Suppressor macrophage treated with lipopolysaccharide for 4 hours (primary cell): ENCODE data around the gene DECR2.

Experiments
- DNase-seq: peaks from one replicate; pipeline ENCODE4 v3.0.0-alpha.2; 2020

Gene DECR2

GRCh38 chr16:450785-451512, 49.3 kb downstream of the DECR2 start:
- no peak for DNase-seq

- DNase-seq, result no peak
Observed at GRCh38 chr16:454397-454940, 52.8 kb downstream of the DECR2 start.

- no peak for DNase-seq
Observed at GRCh38 chr16:455453-455852, 53.8 kb downstream of the DECR2 start.

- no peak for DNase-seq
Observed at GRCh38 chr16:456891-457483, 55.3 kb downstream of the DECR2 start.

- DNase-seq, result no peak
Observed at GRCh38 chr16:457732-458400, 56.2 kb downstream of the DECR2 start.

GRCh38 chr16:459761-460160, 58.1 kb downstream of the DECR2 start:
- DNase-seq, result no peak

- DNase-seq, result no peak
Observed at GRCh38 chr16:460787-461186, 59.1 kb downstream of the DECR2 start.
